DND-41 (cell line): ENCODE measurements around the gene CAND2.

Source experiments
- CTCF ChIP-seq: IDR thresholded peaks from 2 replicates; pipeline ENCODE4 v1.5.1; 2012; ENCODE audit warnings: borderline replicate concordance, low read length, moderate library complexity, mild to moderate bottlenecking; ENCODE audit not compliant: poor library complexity, severe bottlenecking; ENCODE audit errors: extremely low read depth
- EZH2 ChIP-seq: IDR thresholded peaks from 3 replicates; pipeline ENCODE4 v1.6.1; 2012; ENCODE audit warnings: borderline replicate concordance, low read depth, mild to moderate bottlenecking, moderate library complexity, low read length, inconsistent platforms; ENCODE audit not compliant: severe bottlenecking

- TF ChIP-seq CTCF = no peak
- no peak for TF ChIP-seq EZH2
Measured at GRCh38 chr3:12816521-12817342, 20.3 kb downstream of the CAND2 start.
